GM19193 (cell line): ENCODE results near the gene ARL15.

Experiments used
- POLR2A ChIP-seq: IDR thresholded peaks from 4 replicates; pipeline ENCODE4 v1.6.1; 2011; ENCODE audit not compliant: insufficient read depth, insufficient read length; ENCODE audit errors: extremely low read depth

ARL15 gene

DNA sequence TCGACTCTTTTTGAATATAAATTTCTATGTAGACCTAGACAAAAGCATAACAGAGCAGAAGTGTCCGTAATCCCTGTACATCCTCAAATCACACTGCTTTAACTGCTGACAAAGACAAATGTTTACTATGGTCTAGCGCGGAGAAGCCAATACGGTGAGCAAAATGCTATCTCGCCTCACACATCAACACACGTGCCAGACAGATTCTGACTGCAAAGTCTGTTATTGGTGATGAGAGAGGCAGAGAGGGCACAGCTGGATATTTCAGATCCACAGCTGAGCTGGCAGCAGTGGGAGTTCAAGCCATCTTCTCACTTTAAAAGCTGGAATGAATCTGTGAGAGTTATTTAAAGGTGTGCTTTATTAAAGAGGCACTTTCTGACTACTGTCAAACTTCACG lies 124.3 kb downstream of the ARL15 start:
- no peak for TF ChIP-seq POLR2A

DNA sequence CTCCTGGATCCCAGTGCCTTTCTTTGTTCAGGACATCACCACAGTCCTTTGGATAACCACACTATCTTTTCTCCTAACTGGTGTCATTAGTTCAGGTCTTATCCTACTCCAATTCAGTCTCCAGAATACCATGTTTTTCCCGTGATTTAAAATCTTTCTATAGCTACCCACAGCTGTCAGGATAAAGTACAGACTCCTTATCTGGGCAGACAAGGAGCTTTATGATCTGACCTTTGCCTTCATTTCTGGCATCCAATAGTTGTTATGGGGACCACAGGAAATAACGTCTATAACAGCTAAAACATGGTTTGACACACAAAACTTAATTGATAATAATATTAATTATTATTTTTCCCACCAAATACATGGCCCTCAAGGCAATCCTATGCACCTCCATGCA lies 125.6 kb downstream of the ARL15 start:
- no peak for TF ChIP-seq POLR2A

DNA sequence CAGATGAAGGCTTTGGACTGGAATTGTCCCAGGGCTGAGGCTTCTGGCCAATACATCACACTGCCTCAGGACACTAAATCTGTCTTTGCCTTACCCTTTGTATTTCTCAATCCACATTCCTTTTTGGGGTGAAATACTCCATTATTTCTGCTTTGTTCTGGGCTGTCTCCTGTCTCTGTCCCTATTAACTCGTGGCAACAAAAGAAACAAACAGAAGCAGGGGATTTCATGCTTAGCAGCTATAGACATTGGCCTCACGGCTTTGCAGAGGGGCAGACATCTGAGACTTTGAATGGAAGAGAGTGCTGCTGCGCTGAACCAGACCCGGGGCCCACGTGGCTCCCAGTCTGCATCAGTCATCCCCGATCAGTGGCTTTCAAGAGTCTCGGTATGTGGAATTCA lies 129.7 kb downstream of the ARL15 start:
- TF ChIP-seq POLR2A: no peak

DNA sequence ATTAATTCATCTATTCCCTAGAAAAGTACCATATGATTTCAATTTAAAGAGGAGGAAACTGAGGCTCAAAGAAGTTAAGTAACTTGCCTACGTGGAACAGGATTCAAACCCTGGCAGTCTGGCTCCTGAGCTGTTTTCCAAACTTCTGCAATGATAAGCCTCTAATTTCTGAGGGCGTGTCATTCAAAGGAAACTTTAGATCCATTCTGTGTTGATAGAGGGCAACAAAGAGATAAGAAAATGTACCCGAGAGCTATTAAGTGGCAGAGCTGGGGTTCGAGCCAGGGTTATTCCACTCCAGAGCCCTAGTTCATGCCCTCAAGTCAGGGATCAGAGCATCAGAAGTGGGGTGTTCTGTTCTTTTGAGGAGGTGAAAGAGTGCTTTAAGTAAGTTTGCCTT lies 131.4 kb downstream of the ARL15 start:
- no peak for TF ChIP-seq POLR2A

DNA sequence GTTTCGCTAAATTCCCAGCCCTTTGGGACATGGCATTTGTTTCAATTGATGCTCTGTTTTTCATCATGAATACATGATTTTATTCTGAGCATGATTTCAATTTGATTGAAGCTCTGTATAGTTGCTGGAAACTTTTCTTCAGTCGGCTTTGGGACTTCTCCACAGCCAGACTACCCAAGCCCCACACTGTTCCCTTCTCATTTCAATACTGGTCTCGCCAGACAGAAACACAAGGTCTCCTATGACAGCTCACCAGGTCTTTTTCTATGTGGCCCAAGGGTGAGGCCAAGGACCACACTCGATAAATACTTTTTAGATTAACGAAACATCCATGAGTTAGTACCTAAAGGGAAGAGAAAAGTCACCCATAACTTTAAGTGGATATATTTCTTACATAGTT lies 132.2 kb downstream of the ARL15 start:
- TF ChIP-seq POLR2A: no peak

DNA sequence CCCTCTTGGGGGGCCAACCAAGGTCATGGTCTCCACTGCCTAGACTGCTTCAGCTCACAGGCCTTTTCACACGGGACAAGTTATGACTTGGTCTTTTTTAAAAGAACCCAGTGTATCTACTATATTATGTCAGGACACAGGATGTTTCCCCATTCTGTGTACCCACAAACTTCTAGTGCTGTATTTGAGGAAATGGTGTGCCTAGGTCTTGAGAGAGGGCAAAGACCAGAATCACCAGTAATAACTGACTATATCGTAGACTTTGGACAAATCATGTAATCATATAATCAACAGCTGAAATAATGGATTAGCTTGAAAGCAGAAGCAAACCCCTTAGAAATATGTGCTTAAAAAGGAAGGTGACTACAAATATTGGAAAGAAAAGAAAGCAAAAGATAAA lies 133.3 kb downstream of the ARL15 start:
- no peak for TF ChIP-seq POLR2A

DNA sequence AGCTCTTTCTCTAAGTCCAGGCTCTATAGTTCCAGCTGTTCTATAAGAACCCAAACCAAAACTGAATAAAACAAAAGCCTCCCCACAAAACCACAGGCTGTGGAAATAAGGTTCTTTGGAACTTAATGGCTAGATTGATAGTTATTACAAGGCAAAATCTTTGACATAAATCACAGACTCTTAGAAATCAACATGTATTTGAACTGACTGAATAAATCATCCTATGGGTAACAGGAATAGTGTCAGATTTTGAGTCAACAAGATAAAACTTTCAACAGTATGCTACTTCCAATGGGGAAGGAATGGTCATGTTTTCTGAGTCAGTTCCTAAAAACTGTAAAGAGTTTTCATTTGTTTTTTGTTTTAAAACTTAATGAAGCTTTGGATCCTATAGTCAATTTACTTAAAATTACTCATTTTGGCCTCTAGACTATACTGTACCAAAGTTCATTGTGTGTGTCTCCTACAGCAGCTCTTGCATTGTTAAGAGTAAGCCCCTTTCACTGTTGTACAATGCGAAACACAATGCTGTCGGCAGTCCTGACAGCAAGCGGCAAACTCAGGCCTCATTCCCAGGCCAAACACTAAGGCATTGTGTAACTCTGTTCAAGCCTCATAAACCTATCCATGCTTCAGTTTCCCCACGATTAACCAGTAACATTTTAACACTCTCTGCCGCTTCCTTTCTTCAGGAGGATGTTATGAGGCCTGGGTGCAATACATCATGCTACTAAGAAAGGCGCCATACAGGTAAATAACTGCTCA lies 134.1 kb downstream of the ARL15 start:
- no peak for TF ChIP-seq POLR2A

DNA sequence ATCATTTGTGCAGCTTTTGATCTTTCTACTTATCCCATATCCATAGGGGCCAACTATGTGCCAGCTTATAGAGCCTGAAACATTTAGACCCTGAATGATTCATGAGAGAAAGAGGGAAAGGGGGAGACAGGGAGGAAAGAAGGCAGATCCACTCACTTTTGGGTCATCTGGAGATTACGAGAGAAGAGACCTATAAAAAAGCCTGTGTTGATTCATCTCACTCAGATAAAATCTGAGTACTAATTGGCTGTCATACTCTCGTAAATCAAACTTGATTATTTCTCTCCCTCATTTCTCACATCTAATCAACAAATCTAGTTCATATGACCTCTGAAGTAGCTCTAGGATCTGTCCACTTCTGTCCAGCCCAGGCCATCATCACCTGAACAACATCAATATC lies 137.1 kb downstream of the ARL15 start:
- TF ChIP-seq POLR2A: no peak

DNA sequence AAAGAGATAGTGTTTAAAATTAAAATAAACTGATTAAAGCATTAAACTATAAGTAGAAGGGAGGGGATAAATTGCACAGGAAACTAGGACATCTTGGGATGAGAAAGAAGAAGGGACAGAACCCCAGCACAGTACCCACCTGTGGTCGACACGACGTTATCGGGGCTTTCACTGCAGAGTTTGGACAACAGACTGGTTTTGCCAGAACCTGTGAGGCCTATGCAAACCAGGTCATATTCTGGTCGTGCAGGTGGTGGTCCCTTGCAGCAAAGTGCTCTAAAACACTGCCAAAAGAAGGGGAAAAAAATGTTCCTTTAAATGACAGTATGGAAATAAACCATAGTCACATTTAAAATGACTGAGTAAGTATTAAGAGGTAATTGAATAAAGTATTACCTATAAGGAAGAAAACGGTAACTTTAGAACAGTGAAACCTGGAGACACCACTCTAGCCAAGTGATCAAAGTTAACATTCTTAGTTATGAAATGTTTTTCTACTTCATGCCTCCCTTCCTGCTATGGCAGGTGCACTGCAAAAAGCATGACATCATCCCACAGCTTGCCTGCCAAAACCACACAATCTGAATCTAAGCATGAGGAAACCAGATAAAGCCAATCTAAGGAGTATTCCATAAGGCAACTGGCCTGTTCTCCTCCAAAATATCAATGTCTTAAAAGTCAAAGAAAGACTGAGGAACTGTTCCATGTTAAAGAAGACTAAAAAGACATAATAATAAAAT lies 138.6 kb downstream of the ARL15 start:
- no peak for TF ChIP-seq POLR2A

DNA sequence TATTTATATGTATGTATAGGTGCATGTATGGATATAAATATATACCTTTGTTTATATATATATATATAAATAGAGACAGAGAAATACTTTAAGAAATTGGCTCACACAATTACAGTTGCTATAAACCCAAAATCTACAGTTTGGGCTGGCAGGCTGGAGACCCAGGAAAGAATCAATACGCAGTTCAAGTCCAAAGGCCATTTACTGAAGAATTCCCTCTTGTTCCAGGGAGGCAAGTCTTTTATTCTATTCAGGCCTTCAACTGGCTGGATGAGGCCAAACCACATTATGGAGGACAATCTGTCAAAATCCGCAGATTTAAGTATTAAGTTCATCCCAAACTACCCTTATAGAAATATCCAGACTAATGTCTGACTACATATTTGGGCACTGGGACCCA lies 144.7 kb downstream of the ARL15 start:
- no peak for TF ChIP-seq POLR2A

DNA sequence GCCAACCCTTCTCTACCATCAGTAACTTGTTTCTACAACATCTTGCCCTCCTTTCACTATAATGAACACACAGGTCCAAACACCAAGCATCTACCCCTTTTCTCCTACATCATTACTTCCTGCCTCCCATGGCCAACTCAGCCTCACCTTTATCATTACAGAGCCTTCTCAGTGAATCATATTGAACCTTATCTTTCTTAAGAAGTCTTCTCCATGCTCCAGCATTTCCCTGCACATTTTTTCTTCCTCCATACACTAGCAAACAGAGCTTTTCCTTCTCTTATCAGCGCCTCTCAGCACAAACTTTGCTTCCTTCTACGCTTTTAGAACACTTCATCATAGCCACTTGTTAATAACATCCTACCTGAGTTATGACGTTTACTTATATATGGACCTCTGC lies 148.2 kb downstream of the ARL15 start:
- TF ChIP-seq POLR2A: no peak

DNA sequence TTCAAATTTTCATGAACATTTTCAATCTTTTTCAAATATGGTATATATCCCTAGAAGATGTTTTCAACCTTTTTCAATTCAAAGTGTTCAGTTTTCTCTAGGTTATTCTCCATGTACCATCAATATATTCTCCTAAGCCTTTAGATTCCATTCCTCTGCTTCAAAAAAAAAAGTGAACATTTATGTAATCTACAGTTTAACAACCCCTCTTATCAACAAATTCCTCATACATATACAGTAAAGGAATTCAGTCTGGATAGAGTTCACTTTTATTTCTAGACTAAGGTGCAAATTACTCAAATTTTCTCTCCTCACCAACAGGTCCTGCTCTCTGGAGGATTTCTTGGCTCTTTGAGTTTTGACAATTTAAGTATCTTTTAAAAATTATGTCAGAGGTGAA lies 150.0 kb downstream of the ARL15 start:
- TF ChIP-seq POLR2A: no peak

DNA sequence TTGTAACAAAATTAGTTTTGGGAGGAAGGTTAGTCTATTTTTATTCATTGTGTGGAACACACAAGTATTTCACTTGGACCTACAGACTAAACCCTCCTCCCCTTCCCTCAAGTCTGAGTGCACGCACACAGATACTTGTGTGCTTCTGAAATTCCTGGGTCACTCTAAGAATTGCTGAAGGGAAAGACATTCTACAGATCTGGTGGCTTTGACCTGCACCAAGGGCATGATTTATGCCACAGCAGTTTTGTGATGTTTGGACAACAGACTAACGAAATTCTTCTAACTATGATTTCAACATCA lies 150.5 kb downstream of the ARL15 start:
- TF ChIP-seq POLR2A: no peak

DNA sequence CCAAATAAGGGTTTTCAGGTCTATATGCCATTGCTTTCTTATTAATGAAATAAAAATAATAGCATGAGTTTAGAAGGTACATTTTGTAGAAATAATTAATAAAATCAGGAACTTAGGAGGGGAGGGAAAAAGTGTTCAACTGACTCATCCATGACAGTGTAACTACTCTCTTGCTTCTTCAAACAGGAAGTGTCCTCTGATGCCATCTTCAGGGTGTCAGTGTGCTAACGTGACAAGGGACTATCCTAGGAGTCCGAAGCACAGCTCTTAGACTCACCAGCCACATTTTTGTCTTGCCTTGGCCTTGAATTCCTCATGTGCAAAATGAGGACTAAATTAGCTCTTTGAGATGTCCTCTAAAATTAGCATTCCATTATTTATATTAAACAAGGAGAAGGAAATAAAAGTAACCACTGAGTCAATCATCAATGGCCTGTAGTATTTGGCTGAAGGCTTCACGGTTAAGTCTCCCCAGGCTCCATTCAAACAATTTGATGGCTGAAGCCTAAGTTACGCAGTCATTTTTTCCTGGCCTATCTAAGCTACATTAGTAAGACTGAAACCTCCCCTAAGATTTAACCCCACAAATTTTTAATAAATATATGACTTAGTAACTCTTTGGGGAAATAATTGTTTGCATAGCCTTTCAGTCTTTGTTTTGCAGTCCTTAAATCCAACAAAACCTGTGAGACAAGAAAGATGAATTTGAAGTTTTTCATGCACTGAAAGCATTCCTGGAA lies 151.1 kb downstream of the ARL15 start:
- no peak for TF ChIP-seq POLR2A

DNA sequence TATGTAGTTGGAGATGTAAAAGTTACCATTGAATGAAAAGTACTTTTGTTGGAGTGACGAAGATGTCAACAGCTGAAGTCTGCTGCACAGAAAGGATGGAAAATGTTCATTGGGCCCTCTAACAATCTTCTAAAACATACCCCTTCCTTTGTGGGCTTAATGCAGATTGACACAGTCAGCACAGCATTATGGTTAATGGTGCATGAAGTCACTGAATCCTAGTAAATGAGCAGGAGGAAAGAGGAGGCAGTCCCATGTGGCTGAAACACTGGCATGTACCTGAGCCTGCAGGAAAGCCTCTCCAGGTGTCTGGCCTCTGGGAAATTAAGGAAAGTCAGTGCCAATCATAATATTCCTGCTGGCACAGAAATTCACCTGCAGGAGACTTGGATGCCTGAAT lies 153.8 kb downstream of the ARL15 start:
- TF ChIP-seq POLR2A: no peak

DNA sequence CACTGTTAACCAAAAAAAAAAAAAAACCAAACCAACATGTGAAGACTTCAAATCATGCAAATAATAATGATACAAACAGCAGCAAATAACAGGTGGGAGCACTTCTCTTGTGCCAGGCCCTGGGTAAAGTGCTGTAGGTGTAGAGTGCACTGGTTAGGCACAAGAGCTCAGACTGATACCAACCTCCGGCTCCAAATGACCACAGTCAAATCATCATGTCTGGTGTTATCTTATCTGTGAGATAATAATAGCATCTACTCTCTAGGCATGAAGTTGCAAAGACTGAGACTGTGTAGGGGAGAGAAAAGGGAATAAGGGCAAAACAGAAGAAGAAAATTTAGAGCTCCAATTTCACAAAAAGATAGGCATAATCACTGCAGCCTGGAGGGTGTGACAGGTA lies 159.5 kb downstream of the ARL15 start:
- TF ChIP-seq POLR2A: no peak

DNA sequence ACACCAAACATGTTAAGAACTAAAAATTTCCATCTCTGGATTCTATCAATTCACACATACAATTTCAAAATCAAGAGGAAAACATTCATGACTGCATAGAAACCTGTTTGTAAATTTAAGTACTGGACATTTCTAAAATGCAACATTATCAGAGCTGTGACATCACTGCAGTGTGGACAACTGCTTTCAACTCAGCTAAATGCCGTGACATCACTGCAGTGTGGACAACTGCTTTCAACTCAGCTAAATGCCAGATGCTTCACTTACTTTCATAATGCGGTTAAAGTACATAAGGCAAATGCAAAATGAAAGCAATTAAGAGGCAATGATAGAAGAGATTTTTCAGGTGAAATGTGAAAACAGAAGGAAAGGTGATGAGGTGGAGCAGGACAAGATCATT lies 161.5 kb downstream of the ARL15 start:
- no peak for TF ChIP-seq POLR2A
